Fibroblast of lung (primary cell): ENCODE results near the gene NAB1.

Source experiments
- CTCF ChIP-seq, 2 donors: IDR thresholded peaks in 1 of 2; conservative IDR thresholded peaks in 1 of 2; 1 replicate in 1 of 2; 2 replicates in 1 of 2; pipeline ENCODE4 v1.5.1; 2011 to 2012; ENCODE audit warnings: low read length in 2 of 2, control low read depth in 1 of 2, inconsistent platforms in 1 of 2, low read depth in 1 of 2, mild to moderate bottlenecking in 1 of 2
- EZH2 ChIP-seq: IDR thresholded peaks from 2 replicates; pipeline ENCODE4 v1.5.1; 2012; ENCODE audit warnings: low read length, control low read depth, mild to moderate bottlenecking; ENCODE audit errors: missing control alignments

- TF ChIP-seq CTCF (conservative IDR thresholded peaks at IDR 0.05 in 1 of 2, IDR thresholded peaks at IDR 0.05 in 1 of 2; ENCODE audit: low read depth in 1 of 2, low read length in 2 of 2) (no peak), EZH2 (no peak)
Observed at GRCh38 chr2:190695739-190696138, 46.9 kb downstream of the NAB1 start.
